ENCODE results near the gene SPATA2.
"Not testable (repeated sequence)": the region's sequence is repeated elsewhere in the genome, so short reads cannot be mapped to it uniquely, and the experiment has no call there.

The SPATA2 gene

GRCh38 chr20:49899541-49900383 lies 15.6 kb downstream of the SPATA2 start:
- DNase-seq = peak; percentile 90

- no peak for DNase-seq
Observed at GRCh38 chr20:49896204-49896603, 19.1 kb downstream of the SPATA2 start.

DNA sequence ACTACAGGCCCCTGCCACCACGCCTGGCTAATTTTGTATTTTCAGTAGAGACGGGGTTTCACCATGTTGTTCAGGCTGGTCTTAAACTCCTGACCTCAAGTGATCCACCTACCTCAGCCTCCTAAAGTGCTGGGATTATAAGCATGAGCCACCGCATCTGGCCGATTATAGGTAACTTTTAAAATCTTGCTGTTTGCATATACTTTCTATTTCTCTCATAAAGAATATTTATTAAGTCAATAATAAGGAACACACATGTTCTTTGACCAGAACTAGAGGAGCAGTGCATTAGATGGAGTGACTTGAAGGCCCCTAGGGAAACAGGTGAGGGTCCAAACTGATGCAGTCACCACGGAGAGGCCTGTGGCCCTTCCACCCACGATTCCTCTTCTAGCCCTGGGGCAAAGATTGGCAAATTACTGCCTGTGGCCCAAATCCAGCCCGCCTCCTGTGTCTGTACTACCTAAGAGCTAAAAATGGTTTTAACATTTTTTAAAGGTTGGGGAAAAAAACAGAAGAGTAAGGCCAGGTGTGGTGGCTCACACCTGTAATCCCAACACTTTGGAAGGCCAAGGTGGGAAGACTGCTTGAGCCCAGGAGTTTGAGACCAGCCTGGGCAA lies 19.7 kb downstream of the SPATA2 start:
- not testable (repeated sequence) for DNase-seq

GRCh38 chr20:49894073-49894470 lies 21.3 kb downstream of the SPATA2 start:
- DNase-seq = peak; percentile 64

DNA sequence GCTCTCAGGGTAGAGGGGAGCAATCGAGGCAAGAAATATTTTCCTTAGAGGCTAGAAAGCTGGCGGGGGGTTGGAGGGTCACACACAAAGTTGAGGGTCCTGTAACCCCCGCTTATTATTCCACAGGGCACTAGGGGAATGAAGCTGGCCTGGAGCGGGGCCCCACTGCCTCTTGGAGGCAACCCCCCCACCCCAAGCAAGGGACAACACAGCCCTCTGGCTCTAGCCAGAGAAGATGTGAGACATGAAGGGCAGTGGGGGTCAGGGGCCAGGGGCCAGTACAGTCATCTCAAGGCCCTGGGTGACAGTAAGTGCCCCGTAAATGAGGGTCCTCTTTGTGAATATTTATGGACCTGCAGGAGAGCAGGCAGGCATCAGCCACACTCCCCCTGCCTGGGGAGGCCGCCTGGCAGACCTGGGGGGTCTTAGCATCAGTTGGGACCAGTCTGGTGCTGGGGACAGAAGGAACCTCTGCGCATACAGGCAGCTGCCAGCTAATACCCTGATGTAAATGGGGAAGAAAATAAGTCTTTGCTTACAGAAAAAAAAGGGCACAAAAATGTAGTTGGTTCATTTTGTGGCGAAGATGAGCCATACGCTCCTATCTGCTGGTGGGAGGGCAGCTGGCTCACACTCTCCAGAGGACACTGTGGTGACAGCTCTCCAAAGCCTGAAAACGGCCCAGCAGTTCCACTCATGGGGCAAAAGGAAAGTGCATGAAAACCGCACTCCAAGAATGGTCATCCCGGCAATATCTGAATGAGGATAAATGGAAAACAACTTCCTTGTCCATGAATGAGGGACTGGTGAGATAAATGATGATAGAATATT lies 21.9 kb downstream of the SPATA2 start:
- peak; percentile 48 for DNase-seq

- no peak for DNase-seq
Observed at GRCh38 chr20:49892817-49893216, 22.5 kb downstream of the SPATA2 start.

GRCh38 chr20:49892260-49892659 lies 23.1 kb downstream of the SPATA2 start:
- no peak for DNase-seq

- no peak for DNase-seq
Observed at GRCh38 chr20:49891476-49892110, 23.7 kb downstream of the SPATA2 start.

DNA sequence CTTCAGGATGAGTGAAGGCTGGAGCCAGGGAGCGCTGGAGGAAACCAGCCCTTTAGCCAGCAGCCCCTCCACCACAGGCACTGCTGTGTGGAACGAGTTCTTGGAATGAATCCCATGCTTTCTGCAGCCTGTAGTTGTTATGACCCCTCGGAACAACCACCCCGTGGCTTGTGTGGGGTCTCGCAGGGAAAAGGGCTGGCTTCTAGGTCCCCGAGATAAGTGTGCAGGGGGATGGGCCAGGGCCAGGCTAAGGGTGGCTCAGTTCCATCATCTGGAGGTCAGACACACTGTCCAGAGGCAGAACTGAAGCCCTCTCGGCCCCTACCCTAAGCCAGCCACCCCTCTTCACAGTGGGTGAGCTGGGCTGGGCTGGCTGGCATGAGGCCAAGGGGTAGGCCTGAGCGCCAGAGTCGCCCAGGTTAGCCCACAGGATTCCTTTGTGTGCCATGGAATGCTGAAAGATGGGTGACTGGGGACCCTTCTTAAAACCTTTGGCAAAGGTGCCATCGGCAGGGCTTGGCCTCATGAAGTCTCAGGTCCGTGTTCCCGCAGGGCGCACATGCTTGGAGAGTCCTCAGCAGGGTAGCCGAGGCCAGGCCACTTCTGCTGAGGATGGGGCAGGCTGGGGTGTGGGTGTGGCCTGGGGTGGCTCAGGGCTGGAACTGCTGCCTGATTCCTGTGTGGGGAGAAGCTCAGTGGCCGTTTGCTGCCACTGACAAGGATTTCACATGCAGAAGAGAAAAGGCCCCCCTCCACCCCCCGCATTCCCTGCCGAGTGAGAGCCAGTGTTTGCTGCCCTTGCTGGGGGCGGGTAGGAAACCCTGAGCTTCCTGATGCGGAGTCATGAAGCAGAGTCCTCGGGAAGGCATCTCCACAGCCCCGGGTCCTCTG lies 24.6 kb downstream of the SPATA2 start:
- DNase-seq = no peak

- DNase-seq = no peak
Observed at GRCh38 chr20:49889935-49890333, 25.4 kb downstream of the SPATA2 start.

DNA sequence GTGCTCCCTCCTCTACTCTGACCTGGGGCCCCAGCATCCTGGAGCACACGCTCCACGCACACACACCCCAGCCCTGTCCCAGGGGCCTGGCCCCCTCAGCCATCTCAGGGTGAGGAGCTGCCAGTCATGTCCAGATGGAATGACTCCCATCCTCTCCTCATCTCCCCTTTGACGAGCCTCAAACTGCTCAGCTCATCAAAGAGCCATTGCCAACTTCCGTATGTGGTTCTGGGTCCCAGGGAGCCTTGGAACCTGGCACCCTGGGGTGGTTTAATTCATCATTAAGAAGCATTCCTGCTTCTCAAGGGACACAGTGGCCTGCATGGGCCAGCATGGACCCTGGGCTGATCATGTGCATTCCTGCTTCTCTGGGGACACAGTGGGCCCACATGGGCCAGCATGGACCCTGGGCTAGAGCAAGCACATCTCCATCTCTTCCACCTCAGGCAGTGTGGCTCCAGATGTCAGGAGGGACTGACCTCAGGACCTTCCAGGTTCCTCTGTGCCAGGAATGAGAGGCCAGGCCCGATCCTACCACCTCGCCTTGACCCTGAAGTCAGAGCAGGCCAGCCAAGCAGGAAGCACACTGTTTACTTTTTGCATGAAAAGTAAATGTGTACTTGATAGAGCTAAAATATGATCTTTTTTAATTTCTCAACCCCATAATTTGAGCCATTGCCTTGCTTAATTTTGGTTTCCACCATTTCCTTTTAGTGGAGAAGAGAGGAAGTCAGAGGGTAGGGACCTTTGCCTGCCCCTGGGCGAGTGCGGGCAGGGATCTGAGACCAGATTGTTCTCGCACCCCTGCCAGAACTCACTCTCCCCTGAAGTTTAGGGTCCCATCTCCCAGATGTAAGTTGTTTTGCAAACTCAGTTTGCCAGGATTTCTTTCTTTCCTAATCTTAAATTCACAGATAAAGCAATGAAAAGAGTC lies 26.1 kb downstream of the SPATA2 start:
- DNase-seq = no peak

GRCh38 chr20:49888212-49889000 lies 26.9 kb downstream of the SPATA2 start:
- DNase-seq = peak; percentile 21

- DNase-seq = no peak
Observed at GRCh38 chr20:49887251-49888211, 27.8 kb downstream of the SPATA2 start.

DNA sequence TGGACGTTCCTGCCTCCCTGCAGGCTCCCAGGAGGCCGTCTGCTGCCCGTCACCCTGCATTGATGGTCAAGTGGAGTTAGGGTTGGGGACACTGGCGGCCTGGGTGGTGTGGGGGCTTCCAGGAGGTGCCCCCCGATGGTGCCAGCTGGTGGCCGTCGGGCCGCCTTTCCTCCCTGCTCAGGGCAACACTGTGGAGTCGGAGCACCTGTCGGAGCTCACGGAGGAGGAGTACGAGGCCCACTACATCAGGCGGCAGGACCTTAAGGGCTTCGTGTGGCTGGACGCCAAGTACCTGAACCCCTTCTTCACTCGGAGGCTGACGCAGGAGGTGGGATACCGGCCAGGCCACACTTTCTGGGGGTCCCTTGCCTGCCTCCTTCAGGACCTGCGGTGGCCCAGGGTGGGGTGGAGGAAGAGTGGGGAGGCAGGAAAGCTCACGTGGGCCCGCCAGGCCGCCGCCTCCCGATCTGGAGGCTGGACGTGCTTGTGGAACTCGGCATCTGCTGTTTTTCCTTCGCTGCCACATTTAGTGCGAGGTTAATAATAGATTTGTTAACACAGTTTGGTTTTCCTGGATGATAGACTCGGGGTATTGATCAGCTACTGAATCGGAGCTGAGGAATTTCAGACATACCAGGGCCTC lies 28.6 kb downstream of the SPATA2 start:
- no peak for DNase-seq

DNA sequence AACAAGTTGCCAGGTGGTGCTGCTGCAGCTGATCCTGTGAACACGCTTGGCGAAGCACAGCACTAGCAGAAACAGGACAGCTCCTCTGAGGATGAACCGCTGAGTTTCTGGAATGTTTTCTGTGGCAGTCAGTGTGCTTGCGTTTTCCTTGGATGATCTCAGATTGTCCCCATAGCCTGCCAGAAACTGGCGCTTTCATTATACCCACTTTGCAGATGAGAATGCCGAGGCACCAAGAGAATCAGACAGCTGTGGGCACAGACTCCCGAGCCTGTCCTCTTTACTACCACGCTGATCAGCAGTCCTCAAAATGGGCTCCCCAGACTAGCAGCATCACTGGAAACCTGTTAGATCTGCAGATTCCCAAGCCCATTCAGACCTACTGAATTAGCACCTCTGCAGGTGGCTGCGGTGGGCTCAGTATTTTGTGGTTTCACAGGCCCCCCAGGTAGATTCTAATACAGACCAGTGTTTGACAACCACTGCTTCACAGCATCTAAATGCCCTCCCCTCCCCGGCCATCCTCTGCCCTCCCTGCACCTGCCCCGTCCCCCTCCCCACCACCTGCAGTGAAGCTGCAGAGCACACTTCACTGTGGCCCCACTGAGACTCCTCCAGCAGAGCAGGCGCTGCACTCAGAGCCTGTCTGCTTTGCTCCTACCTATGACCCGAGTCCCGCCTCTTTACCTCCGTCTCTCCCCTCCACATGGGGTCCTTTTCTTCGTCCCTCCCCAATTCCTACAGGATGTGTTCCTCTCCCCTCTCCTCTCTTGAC lies 29.6 kb downstream of the SPATA2 start:
- no peak for DNase-seq

DNA sequence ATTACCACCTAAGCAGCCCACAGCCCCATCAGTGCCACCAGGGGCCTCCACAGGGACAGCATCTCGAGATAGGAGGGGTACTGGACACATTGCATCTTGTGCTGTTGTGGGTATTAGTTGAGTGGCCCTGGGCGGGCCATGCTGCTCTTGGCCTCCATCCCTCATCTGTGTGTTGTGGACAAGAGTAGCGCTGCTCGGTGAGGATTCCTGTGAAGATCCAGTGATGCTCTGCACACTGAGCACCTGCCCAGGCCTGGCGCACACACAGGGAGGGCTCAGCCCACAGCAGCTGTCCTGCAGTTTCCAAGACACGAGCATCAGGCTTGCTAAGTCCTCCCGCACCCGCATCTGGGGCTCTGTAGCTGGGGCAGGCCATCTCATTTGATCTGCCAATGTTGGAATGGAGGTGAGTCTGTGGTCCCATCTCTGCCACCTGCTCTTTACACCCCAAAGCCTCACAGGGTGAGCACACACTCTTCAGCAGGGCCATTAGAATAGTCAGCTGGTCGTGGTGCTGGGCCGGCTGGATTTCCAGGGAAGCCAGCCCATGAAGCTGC lies 32.0 kb downstream of the SPATA2 start:
- DNase-seq = no peak

All from NCI-H2029 (cell line).